ENCODE data around the gene LYPD5. TPM values are rescaled to one million over a fixed set of nuclear protein-coding genes. Genes with fewer than 3 reads are reported as not detected.

LYPD5 gene
- total RNA-seq, 1 donor from 2014 or later, result 0.53 TPM

- no peaks in the 10 kb centered on the region for H3K36me3 ChIP-seq (ENCODE audit: control insufficient read depth, insufficient read depth, low read length)
- TF ChIP-seq CTCF (IDR thresholded peaks at IDR 0.05; ENCODE audit: insufficient read depth, low read length, severe bottlenecking), result no peak
- H3K4me3 ChIP-seq (ENCODE audit: low read depth, low read length), result no peak overlapping the region
- no peaks in the 10 kb centered on the region for H3K27me3 ChIP-seq (ENCODE audit: control insufficient read depth, insufficient read depth, low read length)
- DNase-seq (ENCODE audit: low read depth), result peak; percentile 75
- FAIRE-seq, result no peak
Observed at GRCh38 chr19:43814663-43815352, 12.6 kb upstream of the LYPD5 start.

GRCh38 chr19:43812688-43813087, 10.4 kb upstream of the LYPD5 start:
- TF ChIP-seq CTCF (IDR thresholded peaks at IDR 0.05; ENCODE audit: insufficient read depth, low read length, severe bottlenecking), result no peak
- Histone ChIP-seq H3K27me3 (ENCODE audit: control insufficient read depth, insufficient read depth, low read length) (no peaks in the 10 kb centered on the region), H3K36me3 (ENCODE audit: control insufficient read depth, insufficient read depth, low read length) (no peaks in the 10 kb centered on the region), H3K4me3 (ENCODE audit: low read depth, low read length) (no peak overlapping the region)
- FAIRE-seq, result peak; percentile 13
- DNase-seq (ENCODE audit: low read depth), result no peak

GRCh38 chr19:43812259-43812658, 10.0 kb upstream of the LYPD5 start:
- Histone ChIP-seq H3K27me3 (ENCODE audit: control insufficient read depth, insufficient read depth, low read length) (no peaks in the 10 kb centered on the region), H3K4me3 (ENCODE audit: low read depth, low read length) (no peak overlapping the region), H3K36me3 (ENCODE audit: control insufficient read depth, insufficient read depth, low read length) (no peaks in the 10 kb centered on the region)
- DNase-seq (ENCODE audit: low read depth) (no peak), FAIRE-seq (no peak)
- no peak for TF ChIP-seq CTCF (IDR thresholded peaks at IDR 0.05; ENCODE audit: insufficient read depth, low read length, severe bottlenecking)

GRCh38 chr19:43811837-43812236, 9.6 kb upstream of the LYPD5 start:
- no peak for FAIRE-seq
- Histone ChIP-seq H3K27me3 (ENCODE audit: control insufficient read depth, insufficient read depth, low read length) (no peaks in the 10 kb centered on the region), H3K4me3 (ENCODE audit: low read depth, low read length) (no peak overlapping the region), H3K36me3 (ENCODE audit: control insufficient read depth, insufficient read depth, low read length) (no peaks in the 10 kb centered on the region)
- no peak for TF ChIP-seq CTCF (IDR thresholded peaks at IDR 0.05; ENCODE audit: insufficient read depth, low read length, severe bottlenecking)
- no peak for DNase-seq (ENCODE audit: low read depth)

- peak; percentile 40 for TF ChIP-seq CTCF (IDR thresholded peaks at IDR 0.05; ENCODE audit: insufficient read depth, low read length, severe bottlenecking)
- H3K4me3 ChIP-seq (ENCODE audit: low read depth, low read length), result no peak overlapping the region
- DNase-seq (ENCODE audit: low read depth), result peak; percentile 67
- H3K36me3 ChIP-seq (ENCODE audit: control insufficient read depth, insufficient read depth, low read length), result no peaks in the 10 kb centered on the region
- FAIRE-seq, result no peak
- no peaks in the 10 kb centered on the region for H3K27me3 ChIP-seq (ENCODE audit: control insufficient read depth, insufficient read depth, low read length)
Observed at GRCh38 chr19:43809762-43810696, 7.8 kb upstream of the LYPD5 start.
